Type B pancreatic cell (in vitro differentiated cells): ENCODE data around the gene ARL4A. TPM values are rescaled to one million over a fixed set of nuclear protein-coding genes. Genes with fewer than 3 reads are reported as not detected.
"Not testable (repeated sequence)": the region's sequence is repeated elsewhere in the genome, so short reads cannot be mapped to it uniquely, and the experiment has no call there.

Experiments
- DNase-seq: peaks from one replicate; pipeline ENCODE4 v3.0.0; 2021; ENCODE audit warnings: mixed read lengths; ENCODE audit not compliant: unreplicated experiment; ENCODE audit errors: extremely low spot score
- H3K27ac Mint-ChIP-seq: 2 replicates; pipeline ENCODE4 v1.8.0; 2021; ENCODE audit warnings: mild to moderate bottlenecking, mixed read lengths
- H3K27me3 Mint-ChIP-seq: 2 replicates; pipeline ENCODE4 v1.8.0; 2021; ENCODE audit warnings: mixed read lengths
- H3K36me3 Mint-ChIP-seq: 2 replicates; pipeline ENCODE4 v1.8.0; 2021; ENCODE audit warnings: mixed read lengths
- H3K4me1 Mint-ChIP-seq: one replicate; pipeline ENCODE4 v1.8.0; 2021; ENCODE audit warnings: mixed read lengths; ENCODE audit not compliant: unreplicated experiment
- H3K4me3 Mint-ChIP-seq: 2 replicates; pipeline ENCODE4 v1.8.0; 2021; ENCODE audit warnings: mild to moderate bottlenecking, mixed read lengths
- H3K9me3 Mint-ChIP-seq: 2 replicates; pipeline ENCODE4 v1.8.0; 2021; ENCODE audit warnings: mixed read lengths
- CTCF ChIP-seq: fragments of 200-600 bp; sonication (generic); conservative IDR thresholded peaks from 2 replicates; pipeline ENCODE4 v1.5.0; 2021; ENCODE audit warnings: antibody characterized with exemption, mild to moderate bottlenecking
- total RNA-seq: library from RNA; stranded (reverse); gene quantifications from 2 replicates; pipeline ENCODE4 v1.2.1, GENCODE V29; 2021; ENCODE audit warnings: low replicate concordance

Gene ARL4A
- total RNA-seq, 1 donor from 2014 or later, result 25.5 TPM

- Mint-ChIP-seq H3K27ac (no peak overlapping the region), H3K4me3 (no peak overlapping the region), H3K36me3 (no peaks in the 10 kb centered on the region), H3K27me3 (no peaks in the 10 kb centered on the region), H3K9me3 (no peaks in the 10 kb centered on the region), H3K4me1 (peaks cover 13% of the 10 kb centered on the region)
- DNase-seq, result no peak
- no peak for TF ChIP-seq CTCF
Observed at GRCh38 chr7:12641196-12641595, 46.2 kb upstream of the ARL4A start.

GRCh38 chr7:12642508-12642907 lies 44.9 kb upstream of the ARL4A start:
- Mint-ChIP-seq H3K4me3 (no peak overlapping the region), H3K4me1 (peaks cover 13% of the 10 kb centered on the region), H3K36me3 (no peaks in the 10 kb centered on the region)

GRCh38 chr7:12643001-12643643 lies 44.3 kb upstream of the ARL4A start:
- no peaks in the 10 kb centered on the region for H3K9me3 Mint-ChIP-seq
- peaks cover 11% of the 10 kb centered on the region for H3K4me1 Mint-ChIP-seq
- H3K27ac Mint-ChIP-seq, result no peak overlapping the region
- no peak for DNase-seq
- H3K36me3 Mint-ChIP-seq, result no peaks in the 10 kb centered on the region
- H3K4me3 Mint-ChIP-seq, result no peak overlapping the region
- TF ChIP-seq CTCF, result no peak
- no peaks in the 10 kb centered on the region for H3K27me3 Mint-ChIP-seq

More at GRCh38 chr7:12642508-12642907, 44.9 kb upstream of the ARL4A start:
- no peak overlapping the region for H3K27ac Mint-ChIP-seq
- TF ChIP-seq CTCF, result no peak
- no peak for DNase-seq
- no peaks in the 10 kb centered on the region for H3K9me3 Mint-ChIP-seq
- H3K27me3 Mint-ChIP-seq, result no peaks in the 10 kb centered on the region

GRCh38 chr7:12643644-12644043 lies 43.8 kb upstream of the ARL4A start:
- DNase-seq, result no peak
- Mint-ChIP-seq H3K27ac (no peak overlapping the region), H3K27me3 (no peaks in the 10 kb centered on the region), H3K9me3 (no peaks in the 10 kb centered on the region), H3K4me3 (no peak overlapping the region), H3K36me3 (no peaks in the 10 kb centered on the region), H3K4me1 (peaks cover 11% of the 10 kb centered on the region)
- no peak for TF ChIP-seq CTCF

GRCh38 chr7:12645212-12645611 lies 42.2 kb upstream of the ARL4A start:
- H3K4me3 Mint-ChIP-seq, H3K27me3 Mint-ChIP-seq, H3K36me3 Mint-ChIP-seq, H3K9me3 Mint-ChIP-seq, H3K27ac Mint-ChIP-seq, DNase-seq: not testable (repeated sequence)
- H3K4me1 Mint-ChIP-seq, result peaks cover 15% of the 10 kb centered on the region

GRCh38 chr7:12646139-12646538 lies 41.3 kb upstream of the ARL4A start:
- TF ChIP-seq CTCF, result no peak
- H3K9me3 Mint-ChIP-seq, result no peaks in the 10 kb centered on the region
- no peaks in the 10 kb centered on the region for H3K36me3 Mint-ChIP-seq
- H3K4me3 Mint-ChIP-seq, result no peak overlapping the region
- H3K27me3 Mint-ChIP-seq, result no peaks in the 10 kb centered on the region
- H3K27ac Mint-ChIP-seq, result no peak overlapping the region
- peaks cover 11% of the 10 kb centered on the region for H3K4me1 Mint-ChIP-seq
- DNase-seq, result no peak
